Mesendoderm (in vitro differentiated cells): Measurements from ENCODE around the gene FARP1.
A peak's percentile ranks its signal among the peaks of the same experiment; 100 is the strongest.

Experiments used
- DNase-seq: peaks from one replicate; pipeline ENCODE4 v3.0.0; 2013
- H2AK5ac ChIP-seq: 2 replicates; pipeline ENCODE4 v1.6.1; 2013; ENCODE audit warnings: low read length, inconsistent platforms
- H2BK120ac ChIP-seq: 2 replicates; pipeline ENCODE4 v1.6.1; 2013; ENCODE audit warnings: low read depth, mild to moderate bottlenecking, low read length, moderate library complexity, mixed read lengths
- H2BK15ac ChIP-seq: replicated peaks from 2 replicates; pipeline ENCODE4 v1.6.1; 2013; ENCODE audit warnings: low read depth, mild to moderate bottlenecking, moderate library complexity
- H2BK5ac ChIP-seq: 2 replicates; pipeline ENCODE4 v1.6.1; 2013; ENCODE audit warnings: low read length, inconsistent platforms
- H3K18ac ChIP-seq: 2 replicates; pipeline ENCODE4 v1.6.1; 2013; ENCODE audit warnings: mild to moderate bottlenecking, low read length, mixed read lengths
- H3K23ac ChIP-seq: one replicate; pipeline ENCODE4 v1.6.1; 2013; ENCODE audit warnings: low read length
- H3K27ac ChIP-seq: 2 replicates; pipeline ENCODE4 v1.5.1; 2013; ENCODE audit warnings: low read depth, mild to moderate bottlenecking, inconsistent platforms, low read length, moderate library complexity
- H3K27me3 ChIP-seq: 2 replicates; pipeline ENCODE4 v1.6.1; 2013; ENCODE audit warnings: low read length, control low read depth, mild to moderate bottlenecking, inconsistent platforms; ENCODE audit not compliant: insufficient read depth, poor library complexity
- H3K36me3 ChIP-seq: 2 replicates; pipeline ENCODE4 v1.6.1; 2013; ENCODE audit warnings: low read length, inconsistent platforms; ENCODE audit not compliant: control insufficient read depth, insufficient read depth
- H3K4ac ChIP-seq: one replicate; pipeline ENCODE4 v1.6.1; 2013; ENCODE audit warnings: low read depth, mild to moderate bottlenecking, low read length, moderate library complexity
- H3K4me1 ChIP-seq: 2 replicates; pipeline ENCODE4 v1.6.1; 2013; ENCODE audit warnings: low read depth, low read length, inconsistent platforms; ENCODE audit not compliant: control insufficient read depth
- H3K4me2 ChIP-seq: 2 replicates; pipeline ENCODE4 v1.6.1; 2013; ENCODE audit warnings: low read length
- H3K4me3 ChIP-seq: 2 replicates; pipeline ENCODE4 v1.5.1; 2013; ENCODE audit warnings: mild to moderate bottlenecking, low read length
- H3K56ac ChIP-seq: one replicate; pipeline ENCODE4 v1.6.1; 2013; ENCODE audit warnings: low read length
- H3K79me1 ChIP-seq: 2 replicates; pipeline ENCODE4 v1.6.1; 2013; ENCODE audit warnings: low read length, inconsistent platforms
- H3K79me2 ChIP-seq: 2 replicates; pipeline ENCODE4 v1.6.1; 2013; ENCODE audit warnings: mild to moderate bottlenecking, low read length; ENCODE audit not compliant: control insufficient read depth, insufficient read depth
- H3K9ac ChIP-seq: 2 replicates; pipeline ENCODE4 v1.6.1; 2013; ENCODE audit warnings: low read length, inconsistent platforms
- H4K5ac ChIP-seq: one replicate; pipeline ENCODE4 v1.6.1; 2013; ENCODE audit warnings: low read length
- H4K8ac ChIP-seq: one replicate; pipeline ENCODE4 v1.6.1; 2013; ENCODE audit warnings: low read depth, mild to moderate bottlenecking, control low read depth, low read length, moderate library complexity
- WGBS: extraction: QIAGEN DNeasy Blood & Tissue Kit; methylation state at CpG from one replicate; pipeline ENCODE4 v1.1.7; 2013; ENCODE audit warnings: low lambda C conversion rate, missing lambda C conversion rate; ENCODE audit not compliant: insufficient coverage; ENCODE audit errors: extremely low coverage; 5-methylcytosine and 5-hydroxymethylcytosine counted together

FARP1 gene

GRCh38 chr13:98466634-98467236 is 323.8 kb downstream of the FARP1 start:
- Histone ChIP-seq H3K4ac (no peak overlapping the region), H3K79me1 (peaks cover 19% of the 10 kb centered on the region), H3K4me2 (no peak overlapping the region), H4K5ac (no peak overlapping the region), H2BK5ac (no peak overlapping the region), H3K18ac (no peak overlapping the region), H3K9ac (no peak overlapping the region), H3K23ac (no peak overlapping the region), H2BK120ac (no peak overlapping the region), H3K27ac (no peak overlapping the region), H4K8ac (no peak overlapping the region), H3K4me1 (peaks cover 2% of the 10 kb centered on the region), H3K27me3 (no peaks in the 10 kb centered on the region), H3K4me3 (no peak overlapping the region), H3K36me3 (peaks cover 3% of the 10 kb centered on the region), H2AK5ac (no peak overlapping the region), H3K79me2 (peaks cover 7% of the 10 kb centered on the region), H2BK15ac (no peak overlapping the region), H3K56ac (no peak overlapping the region)
- DNase-seq: peak; percentile 77
- no CpG with 5 or more reads among the region's 11 CpGs for WGBS

DNA sequence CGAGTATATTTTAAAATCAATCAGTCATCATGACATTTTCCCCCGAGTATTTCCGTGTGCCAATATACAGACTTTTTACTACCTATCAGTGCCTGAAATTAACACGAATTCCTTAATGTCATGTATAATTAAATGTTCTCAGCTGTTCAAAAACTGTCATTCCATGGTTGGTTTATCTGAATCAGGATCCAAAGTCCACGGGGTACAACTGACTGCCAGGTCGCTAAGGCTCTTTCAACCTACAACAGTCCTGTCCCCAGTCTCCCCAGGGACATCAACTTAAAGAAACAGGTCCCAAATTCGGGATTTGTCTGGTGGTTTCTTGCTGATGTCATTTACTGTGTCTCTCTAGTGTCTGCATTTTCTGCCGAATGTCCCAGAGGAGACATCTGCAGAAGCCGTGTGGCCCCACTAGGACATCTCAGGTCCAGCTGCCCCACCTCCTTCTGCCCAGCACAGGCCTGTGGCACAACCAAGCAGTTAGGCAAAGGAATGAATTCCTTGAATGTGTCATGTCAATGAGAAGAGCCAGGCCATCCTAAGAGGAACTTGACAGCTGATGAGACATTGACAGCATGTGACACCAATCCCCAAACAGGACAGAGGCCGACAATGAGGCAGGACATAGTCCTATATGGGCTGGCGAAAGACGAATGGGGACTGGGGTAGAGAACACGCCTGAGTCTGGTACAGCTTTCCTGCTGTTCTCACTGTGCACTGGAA is 324.5 kb downstream of the FARP1 start:
- Histone ChIP-seq H3K36me3 (peaks cover 4% of the 10 kb centered on the region), H3K79me2 (peaks cover 6% of the 10 kb centered on the region), H2BK120ac (no peak overlapping the region), H2AK5ac (no peak overlapping the region), H2BK5ac (no peak overlapping the region), H3K4ac (no peak overlapping the region), H3K4me3 (no peak overlapping the region), H3K27ac (no peak overlapping the region), H3K27me3 (no peaks in the 10 kb centered on the region), H3K23ac (no peak overlapping the region), H3K56ac (no peak overlapping the region), H3K4me2 (no peak overlapping the region), H3K79me1 (peaks cover 21% of the 10 kb centered on the region), H2BK15ac (no peak overlapping the region), H4K5ac (no peak overlapping the region), H4K8ac (no peak overlapping the region), H3K4me1 (peaks cover 8% of the 10 kb centered on the region), H3K18ac (no peak overlapping the region), H3K9ac (no peak overlapping the region)
- no CpG with 5 or more reads among the region's 13 CpGs for WGBS
- no peak for DNase-seq

- WGBS: no CpG with 5 or more reads among the region's 3 CpGs
- H4K5ac ChIP-seq: no peak overlapping the region
- peaks cover 20% of the 10 kb centered on the region for H3K79me1 ChIP-seq
- no peak overlapping the region for H3K4me2 ChIP-seq
- peaks cover 4% of the 10 kb centered on the region for H3K79me2 ChIP-seq
- H2BK5ac ChIP-seq: no peak overlapping the region
- no peaks in the 10 kb centered on the region for H3K27me3 ChIP-seq
- no peak overlapping the region for H3K27ac ChIP-seq
- H3K4me3 ChIP-seq: no peak overlapping the region
- H3K36me3 ChIP-seq: peaks cover 4% of the 10 kb centered on the region
- peaks cover 8% of the 10 kb centered on the region for H3K4me1 ChIP-seq
- no peak overlapping the region for H3K9ac ChIP-seq
- no peak for DNase-seq
- H3K18ac ChIP-seq: no peak overlapping the region
- no peak overlapping the region for H3K56ac ChIP-seq
- H3K4ac ChIP-seq: no peak overlapping the region
- H2BK120ac ChIP-seq: no peak overlapping the region
- no peak overlapping the region for H3K23ac ChIP-seq
- H2BK15ac ChIP-seq: no peak overlapping the region
- no peak overlapping the region for H2AK5ac ChIP-seq
- no peak overlapping the region for H4K8ac ChIP-seq
Observed at GRCh38 chr13:98468361-98468760, 325.5 kb downstream of the FARP1 start.

DNA sequence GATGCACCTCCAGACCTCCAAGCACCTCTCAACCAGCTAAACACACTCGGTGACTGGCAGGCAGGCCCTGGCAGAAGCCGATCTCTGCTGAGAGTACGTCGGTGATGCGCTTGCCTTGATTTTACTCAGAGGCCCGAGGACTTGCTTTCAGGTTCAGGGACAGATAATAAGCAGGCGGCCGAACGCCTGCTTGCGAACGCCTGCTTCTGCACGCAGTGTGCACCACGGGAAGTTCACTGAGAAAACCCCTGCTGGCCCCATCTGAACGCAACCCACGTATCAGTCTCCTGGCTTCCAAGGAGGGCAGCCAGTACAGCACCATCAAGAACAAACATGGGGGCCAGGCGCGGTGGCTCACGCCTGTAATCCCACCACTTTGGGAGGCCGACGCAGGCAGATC is 326.0 kb downstream of the FARP1 start:
- Histone ChIP-seq H4K5ac (no peak overlapping the region), H3K4me1 (peaks cover 8% of the 10 kb centered on the region), H3K4me2 (no peak overlapping the region), H3K18ac (no peak overlapping the region), H3K27ac (no peak overlapping the region), H3K23ac (no peak overlapping the region), H3K79me2 (peaks cover 2% of the 10 kb centered on the region), H3K4me3 (no peak overlapping the region), H2BK15ac (no peak overlapping the region), H2BK5ac (no peak overlapping the region), H4K8ac (no peak overlapping the region), H2BK120ac (no peak overlapping the region), H3K9ac (no peak overlapping the region), H2AK5ac (no peak overlapping the region), H3K27me3 (no peaks in the 10 kb centered on the region), H3K4ac (no peak overlapping the region), H3K56ac (no peak overlapping the region), H3K79me1 (peaks cover 23% of the 10 kb centered on the region), H3K36me3 (peaks cover 4% of the 10 kb centered on the region)
- no peak for DNase-seq
- WGBS: no CpG with 5 or more reads among the region's 20 CpGs

- no peak overlapping the region for H2BK15ac ChIP-seq
- no peak overlapping the region for H3K56ac ChIP-seq
- no peak overlapping the region for H3K18ac ChIP-seq
- peaks cover 2% of the 10 kb centered on the region for H3K79me2 ChIP-seq
- H2BK5ac ChIP-seq: no peak overlapping the region
- WGBS: no CpG with 5 or more reads among the region's 6 CpGs
- no peak overlapping the region for H3K4me3 ChIP-seq
- H3K4ac ChIP-seq: no peak overlapping the region
- H3K9ac ChIP-seq: no peak overlapping the region
- no peak overlapping the region for H3K27ac ChIP-seq
- no peak overlapping the region for H4K5ac ChIP-seq
- no peak overlapping the region for H2BK120ac ChIP-seq
- peaks cover 22% of the 10 kb centered on the region for H3K79me1 ChIP-seq
- H3K36me3 ChIP-seq: peaks cover 2% of the 10 kb centered on the region
- no peak for DNase-seq
- H3K23ac ChIP-seq: no peak overlapping the region
- H3K4me2 ChIP-seq: no peak overlapping the region
- H3K27me3 ChIP-seq: no peaks in the 10 kb centered on the region
- no peak overlapping the region for H4K8ac ChIP-seq
- no peak overlapping the region for H2AK5ac ChIP-seq
- peaks cover 8% of the 10 kb centered on the region for H3K4me1 ChIP-seq
Observed at GRCh38 chr13:98470920-98471319, 328.0 kb downstream of the FARP1 start.
